ENCODE results near the gene NLRP8.
"Not testable (repeated sequence)": the region's sequence is repeated elsewhere in the genome, so short reads cannot be mapped to it uniquely, and the experiment has no call there.

The NLRP8 gene

DNA sequence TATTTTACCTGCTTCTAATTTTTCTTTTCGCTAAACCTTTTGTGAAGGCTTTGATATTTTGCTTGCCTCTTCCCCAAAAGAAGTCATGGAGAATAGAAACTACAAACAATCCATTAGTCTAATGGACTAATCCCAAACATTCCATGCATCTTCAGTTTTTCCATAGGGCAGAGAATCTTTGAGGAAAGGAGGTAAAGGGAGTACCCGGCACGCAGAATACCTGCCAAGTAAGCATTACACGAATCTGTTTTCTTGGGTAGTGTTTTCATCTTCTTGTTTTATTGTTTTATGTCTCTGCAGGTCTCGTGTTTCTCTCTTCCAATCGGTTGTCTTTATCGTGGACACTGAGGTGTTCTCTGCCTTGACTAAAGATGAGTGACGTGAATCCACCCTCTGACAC is at the start of gene NLRP8:
NLRP8 (plus strand) TSS at position 301 of the 400 bp plus-strand sequence.
- no peak for DNase-seq

DNA sequence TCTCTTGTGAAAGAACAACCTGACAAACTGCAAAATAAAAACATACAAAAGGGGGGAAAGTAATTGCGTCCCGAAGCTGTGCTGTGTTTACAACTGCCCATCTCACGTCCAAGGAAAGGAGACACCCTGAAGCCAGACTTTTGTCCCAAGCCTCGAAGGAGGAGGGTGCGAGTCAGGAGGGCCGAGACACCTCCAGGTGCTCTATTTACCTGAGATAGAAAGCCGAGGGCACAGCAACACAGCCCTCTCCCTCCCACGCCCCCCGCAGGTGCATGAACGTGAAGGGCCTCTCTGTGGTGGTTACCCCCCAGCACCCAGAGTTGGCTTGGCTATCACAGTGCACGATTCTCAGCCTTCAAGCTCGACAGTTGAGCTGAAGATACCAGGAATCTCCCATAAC is 48.7 kb upstream of the NLRP8 start:
- DNase-seq, result no peak

DNA sequence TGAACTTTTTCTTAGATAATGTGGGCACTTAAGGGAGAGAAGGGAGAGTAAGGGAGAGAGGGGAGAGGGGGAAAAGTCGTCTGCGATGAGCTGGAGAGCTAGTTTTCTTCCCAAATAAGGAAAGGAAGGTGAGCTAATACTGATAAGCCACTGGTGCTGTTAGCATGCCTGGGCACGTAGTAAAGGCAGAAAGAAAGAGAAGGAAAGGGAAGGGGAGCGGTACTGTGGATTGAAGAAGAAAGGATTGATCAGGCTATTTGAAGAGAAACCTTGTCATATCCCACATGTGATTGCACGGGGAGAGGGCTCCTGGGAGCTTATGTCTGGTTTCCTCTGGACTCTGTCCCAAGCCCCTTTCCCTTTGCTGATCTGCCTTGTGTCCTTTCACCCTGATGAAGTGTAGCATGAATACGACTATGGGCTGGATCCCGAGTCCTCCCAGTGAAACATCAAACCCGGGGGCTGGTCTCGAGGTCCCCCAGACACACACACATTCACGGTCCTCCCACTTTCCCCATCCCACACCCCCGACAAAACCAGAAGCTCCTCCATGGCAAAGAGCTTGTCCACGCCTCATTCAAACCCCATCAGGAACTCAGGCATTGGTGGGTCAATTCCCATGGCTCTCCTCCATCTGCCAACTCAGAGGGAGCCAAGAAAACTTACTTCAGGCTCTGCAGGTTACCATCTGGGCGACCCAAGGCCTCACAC is 46.1 kb upstream of the NLRP8 start:
- DNase-seq, result no peak

DNA sequence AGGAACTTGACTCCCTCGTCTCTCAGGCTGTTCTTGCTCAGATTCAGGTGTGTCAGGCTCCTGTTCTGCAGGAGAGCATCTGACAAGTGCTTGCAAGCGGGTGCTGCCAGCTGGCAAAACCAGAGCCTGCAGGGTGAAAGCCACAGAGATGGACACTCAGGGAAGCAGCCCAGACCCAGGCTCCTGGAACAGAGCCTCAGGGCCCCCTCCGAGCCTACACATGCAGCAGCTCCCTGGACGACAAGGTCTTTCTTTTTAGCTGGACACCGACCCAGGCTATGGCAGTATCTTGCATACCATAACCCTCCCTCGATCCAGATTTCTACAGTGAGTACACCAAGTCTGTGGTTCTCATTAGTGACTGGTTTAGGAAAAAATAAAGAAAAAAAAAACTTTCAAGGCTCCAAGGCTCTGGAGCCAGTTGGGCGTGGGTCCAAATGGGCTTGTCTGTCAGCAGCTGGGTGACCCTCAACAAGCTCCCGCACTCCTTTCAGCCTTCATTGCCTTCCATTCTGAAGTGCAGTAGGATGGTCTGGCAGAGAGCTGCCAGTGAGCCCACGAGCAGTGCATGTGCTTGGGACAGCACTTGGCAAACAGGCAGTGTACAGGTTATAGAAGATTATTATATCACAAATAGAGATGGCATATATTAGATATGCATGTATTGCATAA is 45.4 kb upstream of the NLRP8 start:
- DNase-seq, result no peak

DNA sequence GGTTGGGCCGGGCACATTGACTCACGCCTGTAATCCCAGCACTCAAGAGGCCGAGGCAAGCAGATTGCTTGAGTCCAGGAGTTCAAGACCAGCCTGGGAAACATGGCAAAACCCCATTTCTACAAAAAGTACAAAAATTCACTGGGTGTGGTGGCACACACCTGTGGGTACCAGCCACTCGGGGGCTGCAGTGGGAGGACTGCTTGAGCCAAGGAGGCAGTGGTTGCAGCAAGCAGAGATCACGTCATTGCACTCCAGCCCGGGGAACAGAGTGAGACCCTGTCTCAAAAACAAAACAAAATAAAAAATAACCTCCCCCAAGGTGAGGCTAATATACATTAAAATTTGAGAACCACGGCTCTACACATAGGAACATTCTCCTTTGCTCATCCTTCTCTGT is 40.3 kb upstream of the NLRP8 start:
- no peak for DNase-seq

DNA sequence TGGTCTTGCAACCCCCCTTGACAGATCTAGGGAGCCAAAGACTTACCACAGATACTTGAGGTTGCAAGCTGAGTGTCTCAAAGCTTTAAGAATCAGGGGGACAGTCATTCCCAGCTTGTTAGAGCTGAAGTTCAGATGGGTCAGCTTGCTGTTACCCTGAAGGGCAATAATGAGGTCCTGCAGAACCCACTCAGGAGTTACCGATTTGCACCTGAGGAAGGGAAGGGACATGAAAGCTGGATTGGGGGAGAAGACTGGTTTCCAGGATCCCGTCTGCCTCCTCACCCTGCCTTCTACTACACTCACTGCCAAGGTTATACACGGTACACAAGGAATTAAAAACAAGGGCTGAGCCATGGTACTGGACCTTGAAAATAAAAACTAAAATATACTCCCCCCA is 39.9 kb upstream of the NLRP8 start:
- DNase-seq, result no peak

DNA sequence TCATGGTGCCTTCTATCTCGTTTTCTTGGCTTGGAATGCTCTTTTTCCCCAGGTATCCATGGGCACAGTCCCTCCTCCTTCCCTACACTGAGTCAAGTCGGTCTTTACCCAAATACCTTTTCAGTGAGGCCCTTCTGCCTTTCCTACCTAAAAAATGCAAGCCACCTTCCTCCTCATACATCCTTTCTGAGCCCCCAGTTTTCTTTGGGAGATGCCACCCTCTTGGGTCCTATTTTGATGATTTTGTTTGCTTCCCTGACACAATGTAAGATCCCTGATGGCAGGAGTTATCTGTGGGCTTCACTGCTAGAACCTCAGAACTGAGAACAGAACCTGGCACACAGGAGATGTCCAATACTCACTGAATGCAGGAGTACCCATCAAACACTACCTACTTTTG is 37.8 kb upstream of the NLRP8 start:
- DNase-seq, result no peak

DNA sequence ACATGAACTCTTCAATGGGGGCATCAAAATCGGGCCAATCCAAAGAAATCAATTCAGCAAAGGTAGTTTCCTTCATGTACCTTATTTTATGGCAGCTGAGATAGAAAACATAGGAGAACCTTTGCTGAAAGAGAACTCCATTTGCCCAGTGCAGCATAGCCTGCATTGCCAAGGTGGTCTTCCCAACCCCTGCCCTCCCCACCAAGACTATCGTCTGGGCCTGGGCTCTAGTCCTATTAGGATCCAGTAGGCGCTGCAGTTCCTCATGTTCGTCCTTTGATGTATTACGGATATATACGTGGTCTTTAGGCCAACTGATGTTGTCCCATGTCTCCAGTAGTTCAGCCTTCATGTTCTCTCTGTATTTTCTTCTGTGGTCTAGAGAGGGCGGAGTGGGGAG is 34.7 kb upstream of the NLRP8 start:
- no peak for DNase-seq

DNA sequence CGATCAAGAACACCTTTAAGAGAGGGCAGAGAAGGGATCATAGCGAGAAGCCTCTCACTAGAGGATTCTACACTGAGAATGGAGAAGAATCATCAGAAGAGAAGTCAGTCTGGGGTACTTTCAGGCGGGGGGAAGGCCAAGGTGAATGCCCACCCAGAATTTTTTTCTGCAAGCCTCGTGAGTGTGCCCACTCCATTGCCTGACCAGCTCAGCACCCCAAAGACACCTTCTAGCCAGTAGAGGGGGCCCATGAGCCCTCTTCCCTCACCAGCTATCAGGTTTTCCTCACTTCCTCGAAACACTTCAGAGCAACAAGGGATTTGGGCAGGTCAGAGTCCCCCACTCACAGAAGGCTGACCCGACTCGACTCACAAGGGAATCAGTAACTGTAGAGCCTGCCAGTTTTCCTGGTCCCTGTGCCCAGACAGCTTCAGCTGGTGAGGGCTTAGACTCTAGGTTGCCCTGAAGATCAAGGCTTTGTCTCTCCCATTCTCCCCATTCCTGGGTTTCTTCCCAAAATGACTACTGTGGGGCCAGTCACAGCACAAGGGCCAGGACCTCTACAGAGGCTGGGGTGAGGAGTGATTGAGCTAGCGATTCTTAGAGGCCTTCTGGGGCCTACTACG is 33.9 kb upstream of the NLRP8 start:
- DNase-seq, result no peak

DNA sequence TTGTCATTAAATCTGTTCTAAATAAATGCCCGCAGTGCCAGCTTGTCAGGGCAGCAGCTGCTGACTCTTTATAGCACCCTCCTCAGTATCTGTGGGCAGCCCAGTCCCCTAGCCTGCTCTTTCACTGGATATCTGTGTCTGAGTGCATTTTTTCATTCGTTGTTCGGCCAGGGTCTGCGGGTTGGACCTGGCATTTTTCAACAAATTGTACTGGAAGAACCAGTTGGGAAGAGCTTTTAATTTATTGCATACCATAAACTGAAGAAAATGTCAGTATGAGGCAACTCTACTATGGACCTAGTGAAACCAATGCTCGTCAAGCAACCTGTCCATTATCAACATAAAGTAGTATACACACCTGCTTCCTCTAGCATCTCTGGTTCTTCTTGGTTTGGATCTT is 24.1 kb upstream of the NLRP8 start:
- no peak for DNase-seq

DNA sequence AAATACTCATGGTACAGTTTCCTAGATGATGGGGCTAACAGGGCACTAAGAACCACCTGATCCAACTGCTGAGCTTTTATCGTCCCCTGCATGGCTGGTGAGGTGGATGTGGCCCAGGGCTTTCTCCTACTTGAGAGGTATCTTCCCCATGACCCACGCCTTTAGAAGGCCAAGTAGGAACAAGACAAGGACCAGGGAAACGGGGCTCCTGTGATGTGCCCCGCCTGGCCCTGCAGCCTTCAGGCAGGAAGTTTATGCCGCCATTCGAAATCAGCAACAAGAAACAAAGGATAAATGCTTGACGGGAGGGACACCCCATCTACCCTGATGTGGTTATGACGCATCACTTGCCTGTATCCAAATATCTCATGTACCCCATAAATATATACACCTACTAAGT is 19.6 kb upstream of the NLRP8 start:
- DNase-seq, result no peak

DNA sequence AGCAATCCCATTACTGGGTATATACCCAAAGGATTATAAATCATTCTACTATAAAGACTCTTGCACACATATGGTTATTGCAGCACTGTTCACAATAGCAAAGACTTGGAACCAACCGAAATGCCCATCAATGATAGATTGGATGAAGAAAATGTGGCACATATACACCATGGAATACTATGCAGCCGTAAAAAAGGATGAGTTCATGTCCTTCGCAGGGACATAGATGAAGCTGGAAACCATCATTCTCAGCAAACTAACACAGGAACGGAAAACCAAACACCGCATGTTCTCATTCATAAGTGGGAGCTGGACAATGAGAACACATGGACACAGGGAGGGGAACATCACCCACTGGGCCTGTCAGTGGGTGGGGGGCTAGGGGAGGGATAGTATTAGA is 18.4 kb upstream of the NLRP8 start:
- not testable (repeated sequence) for DNase-seq

DNA sequence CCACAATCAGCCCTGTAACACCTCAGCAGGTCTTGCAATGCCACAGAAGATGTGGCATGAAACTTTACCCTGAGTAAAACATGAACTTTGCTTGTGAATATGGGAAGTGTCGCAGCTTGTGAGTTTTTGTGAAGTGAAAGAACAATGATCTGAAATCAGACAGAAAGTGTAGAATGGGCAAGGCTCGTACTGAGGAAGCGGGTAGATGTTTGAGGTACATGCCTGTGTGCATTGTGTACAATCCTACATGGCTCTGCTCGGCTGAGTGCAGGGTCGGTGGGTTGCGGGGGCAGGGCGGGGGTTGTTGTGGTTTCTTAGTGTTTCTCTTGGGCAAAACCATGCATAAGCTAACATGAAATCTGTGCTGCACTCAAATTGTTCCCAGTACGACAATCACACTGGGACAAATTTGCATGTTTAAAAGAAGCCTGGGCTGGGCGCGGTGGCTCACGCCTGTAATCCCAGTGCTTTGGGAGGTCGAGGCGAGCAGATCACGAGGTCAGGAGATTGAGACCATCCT is 16.6 kb upstream of the NLRP8 start:
- DNase-seq, result no peak

DNA sequence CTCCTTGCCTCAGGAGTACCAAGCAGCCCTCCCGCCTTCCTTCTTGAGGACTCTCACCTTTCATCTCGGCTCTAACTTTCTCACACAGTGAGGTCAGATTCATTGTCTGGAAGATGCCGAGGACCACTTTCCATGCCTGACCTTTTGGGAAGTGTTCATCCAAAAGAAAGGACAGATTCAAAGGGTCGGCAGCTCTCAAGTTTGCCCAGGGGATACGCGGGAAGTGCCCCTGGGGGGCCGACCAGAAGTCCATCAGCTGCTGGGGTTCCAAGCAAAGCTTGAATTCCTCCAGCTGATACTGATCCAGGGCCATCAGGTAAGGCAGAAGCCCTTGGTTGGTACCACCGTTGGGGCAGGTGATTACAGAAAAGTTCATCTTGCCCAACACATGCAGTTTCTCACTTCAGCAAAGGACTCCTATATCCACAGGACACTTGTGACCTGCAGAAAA is 15.7 kb upstream of the NLRP8 start, which contains the start of gene NLRP13:
NLRP13 (minus strand) TSS at position 401 of the 451 bp plus-strand sequence; CDS start at position 376, 25 bp downstream.
- DNase-seq, result no peak

DNA sequence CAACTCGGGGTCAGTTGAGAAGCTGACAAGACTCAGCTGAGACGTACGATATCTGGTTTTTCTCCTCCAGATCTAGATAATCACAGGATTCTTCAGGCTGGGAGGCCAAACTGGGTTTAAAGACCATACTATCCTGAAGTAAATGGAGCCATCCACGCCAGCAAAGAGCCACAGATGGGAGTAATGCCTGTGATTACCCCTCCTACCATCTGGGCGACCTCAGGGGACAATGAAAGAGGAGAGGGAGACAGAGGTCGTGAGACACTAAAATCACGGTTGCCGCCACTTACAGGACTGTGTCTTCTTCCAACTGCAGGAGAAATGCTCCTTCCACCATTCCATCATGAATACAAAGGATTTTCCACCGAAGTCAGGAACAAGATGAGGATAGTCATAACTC is 12.4 kb upstream of the NLRP8 start:
- DNase-seq, result no peak

DNA sequence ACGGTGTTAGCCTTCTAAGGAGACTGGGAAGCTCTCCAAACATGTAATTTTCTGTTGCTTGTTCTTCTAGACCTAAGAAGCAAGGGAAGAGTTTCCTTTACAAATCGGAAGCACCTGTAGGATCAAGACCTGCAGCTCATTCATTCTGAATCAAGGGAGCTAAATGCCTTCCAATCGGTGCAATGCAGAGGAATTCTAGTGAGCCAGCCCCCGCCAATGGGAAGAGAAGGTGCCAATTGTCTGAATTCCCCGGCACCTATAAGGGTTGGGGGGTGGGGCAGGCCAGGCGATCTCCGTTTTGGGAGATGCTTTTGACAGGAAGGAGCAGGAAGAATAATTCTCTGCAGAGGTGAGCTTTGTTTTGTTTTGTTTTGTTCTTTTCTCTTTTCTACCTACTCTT is 8.4 kb upstream of the NLRP8 start:
- DNase-seq, result no peak

DNA sequence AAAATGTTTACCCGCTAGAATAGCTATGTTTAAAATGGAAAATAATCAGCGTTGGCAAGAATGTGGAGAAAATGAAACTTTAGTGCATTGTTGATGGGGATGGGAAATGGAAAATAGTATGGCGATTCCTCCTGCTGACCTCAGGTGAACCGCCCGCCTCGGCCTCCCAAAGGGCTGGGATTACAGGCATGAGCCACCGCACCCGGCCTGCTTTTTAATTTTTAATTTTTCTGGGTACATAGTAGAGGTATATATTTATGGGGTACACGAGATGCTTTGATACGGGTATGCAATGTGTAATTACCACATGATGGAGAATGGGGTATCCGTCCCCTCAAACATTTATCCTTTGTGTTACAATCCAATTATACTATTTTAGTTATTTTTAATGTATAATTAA is 7.3 kb upstream of the NLRP8 start:
- DNase-seq, result no peak

DNA sequence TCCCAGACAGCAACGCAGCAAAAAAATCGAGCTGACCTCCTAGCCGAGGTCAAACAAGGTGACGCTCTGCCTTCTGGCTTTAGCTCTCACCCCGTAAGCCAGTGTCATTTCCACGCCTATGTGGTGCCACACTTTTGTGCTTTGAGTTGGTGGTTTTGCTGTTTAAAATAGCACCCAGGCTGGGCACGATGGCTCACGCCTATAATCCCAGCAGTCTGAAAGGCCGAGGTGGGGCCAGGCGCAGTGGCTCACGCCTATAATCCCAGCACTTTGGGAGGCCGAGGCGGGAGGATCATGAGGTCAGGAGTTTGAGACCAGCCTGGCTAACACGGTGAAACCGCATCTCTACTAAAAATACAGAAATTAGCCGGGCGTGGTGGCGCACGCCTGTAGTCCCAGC is 2.9 kb downstream of the NLRP8 start:
- not testable (repeated sequence) for DNase-seq

DNA sequence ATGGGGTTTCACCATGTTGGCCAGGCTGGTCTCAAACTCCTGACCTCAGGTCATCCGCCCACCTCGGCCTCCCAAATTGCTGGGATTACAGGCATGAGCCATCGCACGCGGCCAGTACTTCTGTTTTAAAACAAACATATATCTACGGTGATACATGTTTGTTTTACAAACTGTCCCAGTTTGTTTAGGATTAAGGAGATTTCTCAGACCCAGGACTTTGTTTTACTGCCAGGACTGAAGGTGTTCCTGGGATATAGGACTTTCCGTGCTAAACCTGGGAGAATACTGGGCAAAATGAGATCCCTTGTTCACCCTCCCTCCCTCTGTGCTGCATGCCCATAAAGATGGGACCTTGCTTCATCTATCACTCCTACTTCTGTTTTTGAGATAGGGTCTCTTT is 8.8 kb downstream of the NLRP8 start:
- no peak for DNase-seq

DNA sequence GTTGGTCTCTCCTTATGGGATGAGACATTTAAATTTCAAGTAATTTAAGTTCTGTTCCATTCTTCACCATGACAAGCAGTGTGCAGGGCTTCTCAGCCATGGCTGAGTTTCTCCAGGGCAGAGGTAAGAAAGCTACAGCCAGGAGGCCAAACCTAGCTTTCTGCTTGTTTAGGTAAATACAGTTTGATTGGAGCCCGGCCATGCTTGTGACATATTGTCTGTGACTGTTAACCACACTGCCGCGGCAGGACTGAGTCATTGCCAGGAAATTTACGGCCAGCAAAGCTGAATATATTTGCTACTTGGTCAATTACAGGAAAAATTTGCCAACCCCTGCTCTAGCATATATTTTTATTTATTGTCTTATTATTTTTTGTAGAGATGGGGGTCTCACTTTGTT is 10.7 kb downstream of the NLRP8 start:
- no peak for DNase-seq

DNA sequence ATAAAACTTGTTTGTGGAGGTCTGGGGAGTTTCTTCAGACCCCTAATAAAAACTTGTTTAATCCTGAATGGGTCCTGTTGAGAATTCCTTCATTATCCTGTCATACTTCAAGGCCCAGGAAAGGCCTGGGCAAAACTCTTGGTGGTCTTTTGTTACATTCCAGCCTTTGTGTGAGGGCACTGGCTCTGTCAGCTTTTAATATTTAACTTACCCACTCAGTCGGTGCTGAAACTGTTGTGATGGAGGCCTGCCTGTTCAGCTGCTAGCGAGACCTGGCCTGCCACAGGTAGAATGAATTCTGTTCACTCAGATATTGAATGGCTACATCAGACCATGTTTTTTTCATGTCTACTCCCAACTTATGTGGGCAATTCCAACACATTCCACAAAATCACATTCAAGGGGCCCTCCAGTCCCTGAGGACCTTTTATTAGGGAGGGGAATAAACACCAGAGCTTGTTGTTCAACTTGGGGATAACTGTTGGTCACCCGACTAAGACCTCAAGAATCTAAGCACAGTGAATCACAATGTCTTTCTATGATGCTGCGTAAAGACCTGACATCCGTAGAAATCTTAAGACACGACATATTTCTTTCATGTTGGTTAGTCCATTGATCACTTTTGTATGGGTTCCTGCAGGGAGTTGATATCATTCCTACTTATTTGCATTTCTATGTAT is 12.5 kb downstream of the NLRP8 start:
- no peak for DNase-seq

DNA sequence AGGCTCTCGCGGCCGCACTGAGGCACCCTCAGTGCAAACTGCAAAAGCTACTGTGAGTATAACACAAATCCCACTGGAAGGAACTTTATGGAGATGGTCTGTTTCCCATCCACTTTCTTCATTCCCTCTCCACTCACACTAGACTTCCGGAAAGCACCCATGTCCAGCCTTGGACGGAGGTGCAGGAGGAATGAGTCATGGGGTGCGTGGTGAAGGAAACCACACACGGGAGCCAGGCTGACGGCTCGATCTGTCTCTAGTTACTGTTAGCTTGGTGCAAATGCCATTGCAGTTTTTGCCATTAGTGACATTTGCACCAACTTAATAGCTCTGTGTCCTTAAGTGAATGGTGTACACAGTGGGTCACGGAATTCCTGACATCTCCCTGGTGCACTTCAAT is 14.6 kb downstream of the NLRP8 start:
- no peak for DNase-seq

DNA sequence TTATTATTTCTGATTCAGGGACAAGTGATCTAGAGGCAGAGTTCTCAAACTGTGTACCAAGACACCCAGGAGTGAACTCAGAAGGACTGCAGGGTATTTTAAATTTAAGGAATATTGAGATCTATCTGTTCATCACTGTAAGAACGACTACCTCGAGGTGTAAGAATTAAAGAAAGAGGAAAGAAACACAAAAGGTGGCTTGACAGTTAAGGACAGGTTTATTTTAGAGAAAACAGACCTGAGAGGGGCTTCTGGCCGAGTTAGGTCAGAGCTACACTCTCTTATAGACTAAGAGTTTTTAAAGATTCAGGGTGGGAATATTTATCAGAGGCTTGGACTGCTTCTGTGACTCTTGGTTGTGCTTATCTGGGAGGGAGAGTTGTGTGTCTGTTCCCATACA is 26.4 kb downstream of the NLRP8 start:
- no peak for DNase-seq
